Measurements from ENCODE around the gene GIMAP5.
"Not testable (repeated sequence)": the region's sequence is repeated elsewhere in the genome, so short reads cannot be mapped to it uniquely, and the experiment has no call there.

GIMAP5 gene

DNA sequence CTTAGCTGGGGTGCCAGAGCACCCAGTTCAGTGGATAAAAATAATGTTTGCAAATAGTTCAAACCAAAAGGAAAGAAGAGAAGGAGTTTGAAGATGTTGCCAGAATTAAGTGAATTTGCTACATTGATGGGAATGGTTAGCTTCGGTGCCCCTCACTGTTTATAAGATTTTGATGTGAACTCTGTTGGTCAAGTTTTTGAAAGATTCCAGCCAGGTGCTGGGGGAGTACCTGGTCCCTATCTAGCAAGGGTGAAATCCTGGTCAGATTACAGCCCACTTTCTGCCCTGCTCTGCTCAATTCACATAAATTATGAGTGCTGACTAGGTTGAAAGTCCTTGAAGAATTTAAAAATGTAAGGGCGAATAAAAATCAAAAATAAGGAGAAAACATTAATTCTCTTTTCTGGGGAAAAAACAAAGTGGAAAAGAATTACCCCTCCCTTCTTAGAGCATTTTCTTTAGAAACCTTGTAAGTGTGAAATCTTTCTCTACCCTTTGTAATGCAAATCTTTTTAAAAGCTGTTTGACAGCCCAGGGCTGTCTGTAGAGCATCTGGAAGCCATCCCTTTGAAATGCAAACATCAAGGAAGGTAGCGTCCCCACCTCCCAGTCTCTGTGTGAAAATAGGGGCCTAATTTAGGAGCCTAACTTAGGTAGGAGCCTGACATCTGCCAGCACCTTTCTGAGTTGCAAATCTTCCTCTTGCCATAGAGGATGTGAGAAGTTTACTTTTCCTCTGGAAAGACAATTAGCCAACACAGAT lies 1.4 kb upstream of the GIMAP5 start:
- no peak for FAIRE-seq

DNA sequence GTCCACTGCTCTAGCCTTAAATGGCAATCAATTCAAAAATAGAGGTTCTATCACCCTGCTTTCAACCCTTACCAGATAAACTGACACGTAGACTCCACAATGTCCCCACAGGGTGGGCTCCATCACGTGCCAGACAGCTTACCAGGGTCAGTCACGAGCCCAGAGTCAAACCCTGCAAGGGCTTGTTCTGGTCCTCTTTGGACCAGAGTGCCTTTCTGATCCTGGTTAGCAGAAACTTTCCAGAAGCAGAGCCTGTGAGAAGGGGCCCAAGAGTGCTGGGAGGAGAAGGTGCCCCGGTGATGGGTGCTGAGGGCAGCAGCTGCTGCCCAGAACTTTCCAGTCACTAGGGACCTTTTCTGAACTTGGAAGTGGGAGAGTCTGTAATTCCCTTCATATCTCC lies 354 bp upstream of the GIMAP5 start:
- FAIRE-seq: no peak

DNA sequence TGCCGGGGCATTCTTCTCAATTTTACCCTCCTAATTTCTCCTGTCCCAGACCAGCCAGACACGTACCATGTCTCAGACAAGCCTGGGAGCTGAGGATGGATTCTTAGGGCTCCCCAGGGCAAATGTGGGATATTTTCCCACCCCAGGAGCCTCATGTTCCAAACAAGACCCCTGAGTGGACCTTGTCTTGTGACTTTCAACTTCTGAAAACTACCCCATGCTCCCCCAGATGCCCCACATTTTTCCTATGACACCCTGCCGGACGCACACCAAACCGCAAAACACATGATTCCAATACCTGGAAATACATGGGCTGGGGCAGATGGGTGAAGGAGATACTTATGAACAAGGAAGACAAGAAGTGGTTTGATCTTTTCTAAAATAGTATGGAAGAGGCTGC lies 874 bp downstream of the GIMAP5 start:
- no peak for FAIRE-seq

DNA sequence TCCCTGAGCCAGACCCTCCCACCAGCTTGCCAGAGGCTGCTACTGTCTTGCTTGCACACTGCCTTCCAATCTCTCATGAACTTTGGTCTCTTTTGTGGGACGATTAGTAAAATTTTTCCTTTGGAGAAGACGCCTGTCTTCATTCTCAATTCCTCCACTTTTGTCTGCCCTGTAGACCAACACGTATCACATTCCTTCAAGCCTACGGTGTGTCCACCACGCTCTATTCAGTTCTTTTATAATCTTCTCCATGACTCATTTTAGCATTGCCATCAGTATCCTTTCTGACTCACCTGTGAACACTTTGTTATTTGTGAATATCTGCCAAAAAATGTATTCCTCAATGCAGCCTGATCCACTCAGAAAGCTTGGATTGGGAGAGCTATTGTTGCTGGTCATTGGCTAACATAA lies 1.4 kb downstream of the GIMAP5 start:
- no peak for FAIRE-seq

DNA sequence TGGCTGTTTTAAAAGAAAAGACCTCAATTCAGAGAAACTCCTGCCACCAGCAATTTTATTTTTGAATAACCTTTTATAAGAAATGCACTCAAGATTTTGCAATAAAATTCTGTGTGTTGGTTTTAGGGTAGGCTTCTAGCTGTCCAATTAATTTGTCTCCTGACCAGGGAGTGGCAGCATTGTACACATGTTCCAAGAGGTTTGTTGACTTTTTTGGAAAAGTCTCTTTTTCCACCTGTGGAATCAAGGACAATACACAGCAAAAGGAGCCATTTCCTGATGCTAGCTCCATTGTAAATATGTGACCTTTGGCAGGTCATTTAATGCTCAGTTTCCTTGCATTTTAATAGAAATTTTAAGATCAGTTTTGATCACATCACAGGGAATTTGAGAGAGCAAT lies 1.8 kb downstream of the GIMAP5 start:
- no peak for FAIRE-seq

DNA sequence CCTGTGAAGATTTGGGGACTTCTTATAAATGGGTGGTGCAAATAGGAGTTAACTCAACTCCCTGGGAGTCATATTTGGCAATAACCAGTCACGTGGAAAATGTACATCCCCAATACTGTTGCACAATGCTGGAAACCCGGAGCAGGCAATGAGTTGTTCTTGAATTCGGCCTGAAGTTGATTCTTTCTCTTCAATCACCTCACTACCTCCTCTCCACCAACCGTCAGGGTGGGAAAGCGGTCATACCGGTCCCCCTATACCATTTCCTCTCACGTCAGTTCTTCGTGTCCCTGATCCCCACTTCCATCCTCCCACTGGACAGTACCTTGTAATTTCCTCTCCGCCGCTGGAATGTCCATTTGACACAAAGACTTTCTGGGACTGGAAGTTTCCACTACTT lies 2.8 kb downstream of the GIMAP5 start:
- no peak for FAIRE-seq

DNA sequence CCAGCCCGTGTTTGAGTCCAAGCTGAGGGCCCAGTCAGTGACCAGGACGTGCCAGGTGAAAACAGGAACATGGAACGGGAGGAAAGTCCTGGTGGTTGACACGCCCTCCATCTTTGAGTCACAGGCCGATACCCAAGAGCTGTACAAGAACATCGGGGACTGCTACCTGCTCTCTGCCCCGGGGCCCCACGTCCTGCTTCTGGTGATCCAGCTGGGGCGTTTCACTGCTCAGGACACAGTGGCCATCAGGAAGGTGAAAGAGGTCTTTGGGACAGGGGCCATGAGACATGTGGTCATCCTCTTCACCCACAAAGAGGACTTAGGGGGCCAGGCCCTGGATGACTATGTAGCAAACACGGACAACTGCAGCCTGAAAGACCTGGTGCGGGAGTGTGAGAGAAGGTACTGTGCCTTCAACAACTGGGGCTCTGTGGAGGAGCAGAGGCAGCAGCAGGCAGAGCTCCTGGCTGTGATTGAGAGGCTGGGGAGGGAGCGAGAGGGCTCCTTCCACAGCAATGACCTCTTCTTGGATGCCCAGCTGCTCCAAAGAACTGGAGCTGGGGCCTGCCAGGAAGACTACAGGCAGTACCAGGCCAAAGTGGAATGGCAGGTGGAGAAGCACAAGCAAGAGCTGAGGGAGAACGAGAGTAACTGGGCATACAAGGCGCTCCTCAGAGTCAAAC lies 5.2 kb downstream of the GIMAP5 start:
- no peak for FAIRE-seq

DNA sequence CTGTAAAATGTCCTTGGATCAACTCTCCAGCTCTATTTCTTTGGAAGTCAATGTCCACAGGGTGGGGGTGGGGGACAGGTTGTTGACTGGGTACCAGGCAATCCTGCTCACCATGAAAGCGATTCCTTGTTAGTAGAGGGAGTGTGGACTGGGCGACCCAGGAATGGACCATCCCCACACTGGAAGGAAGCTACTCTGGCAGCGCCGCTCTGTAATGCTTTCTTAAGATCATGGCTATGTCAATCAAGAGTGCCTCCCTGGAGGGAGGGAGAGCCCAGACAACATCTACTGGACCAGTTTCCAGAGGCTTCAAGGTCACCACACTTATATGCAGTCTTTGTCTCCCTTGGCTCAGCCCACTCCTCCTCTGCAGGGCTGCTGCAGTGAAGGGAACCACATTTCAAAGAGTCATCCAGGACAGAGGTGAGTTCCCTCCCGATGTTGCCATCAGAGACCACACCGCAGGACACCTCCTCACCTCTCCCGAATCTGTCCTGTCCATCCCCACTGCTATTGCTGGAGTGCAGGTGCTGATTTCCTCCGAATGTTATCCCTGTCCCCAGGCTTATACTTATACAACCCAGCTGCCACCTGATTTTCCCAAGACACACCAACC lies 6.9 kb downstream of the GIMAP5 start:
- no peak for FAIRE-seq

DNA sequence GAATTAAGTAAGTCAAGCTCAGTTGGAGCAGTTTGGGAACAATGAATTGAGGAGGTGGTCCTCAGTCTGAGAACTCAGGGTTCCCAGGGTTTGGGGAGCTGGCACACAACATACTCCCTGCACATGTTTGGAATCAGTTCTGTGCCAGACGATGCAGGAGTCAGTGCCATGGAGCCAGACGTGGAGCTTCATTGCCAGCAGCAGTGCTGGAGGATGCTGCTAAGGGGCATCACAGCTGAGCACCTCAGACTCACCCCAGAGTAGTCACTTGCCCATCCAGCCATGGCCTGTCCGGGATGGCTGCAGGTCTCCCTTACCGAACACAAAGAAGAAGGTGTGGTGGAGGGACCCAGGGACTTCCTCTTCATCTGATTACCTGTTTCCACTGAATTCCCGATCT lies 7.9 kb downstream of the GIMAP5 start:
- no peak for FAIRE-seq

DNA sequence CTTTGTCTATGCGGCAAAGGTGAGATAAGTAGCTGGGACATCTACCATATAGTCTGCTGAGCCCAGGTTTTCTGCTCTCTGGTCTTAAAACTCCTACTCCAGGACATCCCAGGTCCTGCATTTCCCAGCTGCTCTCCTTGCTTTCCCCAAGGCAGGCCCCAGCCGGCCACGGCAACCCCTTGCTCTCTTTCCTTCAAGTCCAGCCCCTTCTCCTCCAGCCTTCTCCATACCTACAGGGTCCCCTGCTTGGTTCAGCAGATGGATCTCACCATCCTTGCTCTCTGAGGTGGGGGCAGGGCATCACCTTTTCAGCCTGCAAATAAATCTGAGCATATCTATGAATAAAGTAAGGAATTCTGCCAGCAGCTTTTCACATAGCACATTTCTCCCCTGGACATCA lies 8.7 kb downstream of the GIMAP5 start:
- no peak for FAIRE-seq

DNA sequence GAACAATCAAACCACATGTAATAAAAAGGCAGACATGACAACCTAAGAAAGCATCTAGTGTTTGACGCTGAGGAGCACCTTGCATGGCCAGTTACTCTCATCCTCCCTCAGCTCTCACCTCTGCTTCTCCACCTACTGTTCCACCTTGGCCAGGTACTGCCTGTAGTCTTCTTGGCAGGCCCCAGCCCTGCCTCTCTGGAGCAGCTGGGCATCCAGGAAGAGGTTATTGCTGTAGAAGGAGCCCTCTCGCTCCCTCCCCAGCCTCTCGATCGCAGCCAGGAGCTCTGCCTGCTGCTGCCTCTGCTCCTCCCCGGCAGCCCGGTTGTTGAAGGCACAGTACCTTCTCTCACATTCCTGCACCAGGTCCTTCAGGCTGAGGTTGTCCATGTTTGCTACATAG lies 9.7 kb downstream of the GIMAP5 start:
- no peak for FAIRE-seq

DNA sequence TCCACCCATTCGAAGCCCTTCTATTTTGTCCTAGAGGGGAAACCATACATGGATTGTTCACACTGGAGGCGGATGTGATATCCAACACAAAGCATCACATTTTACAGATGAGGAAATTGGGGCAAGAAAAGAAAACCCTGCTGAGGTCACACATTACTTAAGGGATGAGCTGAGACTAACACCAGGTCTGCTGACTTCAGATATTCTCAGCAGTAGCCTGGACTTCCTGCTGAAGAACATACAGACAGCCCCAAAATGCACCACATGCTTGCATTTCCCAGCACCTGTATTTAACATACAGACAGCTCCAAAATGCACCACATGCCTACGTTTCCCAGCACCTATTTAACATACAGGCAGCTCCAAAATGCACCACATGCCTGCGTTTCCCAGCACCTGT lies 11.2 kb downstream of the GIMAP5 start:
- no peak for FAIRE-seq

DNA sequence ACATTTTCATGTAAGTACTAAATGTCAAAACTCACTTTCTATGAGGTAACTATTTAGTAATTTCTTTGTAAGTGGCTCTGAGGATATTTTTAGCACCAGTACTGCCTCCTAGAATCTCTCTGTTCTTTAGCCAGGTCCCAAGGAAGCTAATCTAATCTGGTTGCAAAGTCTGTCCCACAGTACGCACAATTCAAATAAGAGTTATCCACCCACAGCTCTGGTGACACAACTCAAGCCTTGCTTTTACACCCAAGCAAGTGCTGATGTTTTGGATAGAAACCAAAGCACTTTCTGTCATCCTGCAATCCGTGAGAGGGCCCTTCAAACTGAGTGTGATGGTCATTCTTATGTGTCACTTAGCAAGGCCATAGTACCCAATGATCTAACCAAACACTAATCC lies 14.5 kb downstream of the GIMAP5 start:
- no peak for FAIRE-seq

DNA sequence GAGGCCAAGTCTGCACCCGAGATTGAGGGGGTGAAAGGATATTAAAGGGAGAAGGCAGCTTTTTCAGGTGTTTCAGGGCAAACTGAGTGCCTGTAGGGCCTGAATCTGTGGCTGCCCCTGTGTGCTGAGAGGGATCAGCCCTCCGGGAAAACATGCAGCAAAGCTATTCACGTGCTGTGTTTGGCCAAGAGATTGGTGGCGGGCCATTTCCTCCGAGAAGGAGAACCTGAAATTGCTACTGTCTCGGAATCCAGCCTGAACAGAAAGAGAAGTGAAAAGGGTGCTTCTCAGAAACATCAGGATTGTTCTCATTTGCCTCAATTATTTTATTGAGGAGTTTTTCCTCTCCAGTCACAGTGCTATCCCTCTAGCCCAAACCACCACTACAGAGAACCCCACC lies 16.0 kb downstream of the GIMAP5 start:
- no peak for FAIRE-seq

DNA sequence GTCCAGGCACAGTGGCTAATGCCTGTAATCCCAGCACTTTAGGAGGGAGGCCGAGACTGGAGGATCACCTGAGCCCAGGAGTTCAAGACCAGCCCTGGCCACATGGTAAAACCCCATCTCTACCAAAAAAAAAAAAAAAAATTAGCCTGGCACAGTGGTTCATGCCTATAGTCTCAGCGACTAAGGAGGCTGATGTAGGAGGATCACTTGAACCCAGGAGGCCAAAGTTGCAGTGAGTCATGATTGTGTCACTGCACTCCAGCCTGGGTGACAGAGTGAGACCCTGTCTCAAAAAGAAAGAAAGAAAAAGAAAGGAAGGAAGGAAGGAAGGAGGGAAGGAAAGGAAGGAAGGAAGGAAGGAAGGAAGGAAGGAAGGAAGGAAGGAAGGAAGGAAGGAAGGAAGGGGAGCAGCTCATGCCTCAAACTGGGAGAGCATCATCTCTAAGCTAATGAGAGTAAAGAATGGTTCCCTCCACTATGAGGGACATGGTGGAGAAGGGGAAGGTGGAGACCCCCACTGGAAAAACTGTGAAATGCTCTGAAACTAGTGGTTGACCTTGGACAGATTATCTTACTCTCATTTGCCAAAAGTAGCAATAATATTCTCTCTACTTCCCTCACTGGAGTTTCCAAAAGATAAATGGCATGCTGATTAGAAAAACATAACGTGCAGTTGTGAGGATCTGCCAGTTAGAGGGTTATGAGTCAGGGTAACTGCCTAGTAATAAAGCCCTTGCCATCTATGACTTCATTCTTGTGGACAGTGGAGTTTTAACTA lies 16.8 kb downstream of the GIMAP5 start:
- FAIRE-seq: no peak

DNA sequence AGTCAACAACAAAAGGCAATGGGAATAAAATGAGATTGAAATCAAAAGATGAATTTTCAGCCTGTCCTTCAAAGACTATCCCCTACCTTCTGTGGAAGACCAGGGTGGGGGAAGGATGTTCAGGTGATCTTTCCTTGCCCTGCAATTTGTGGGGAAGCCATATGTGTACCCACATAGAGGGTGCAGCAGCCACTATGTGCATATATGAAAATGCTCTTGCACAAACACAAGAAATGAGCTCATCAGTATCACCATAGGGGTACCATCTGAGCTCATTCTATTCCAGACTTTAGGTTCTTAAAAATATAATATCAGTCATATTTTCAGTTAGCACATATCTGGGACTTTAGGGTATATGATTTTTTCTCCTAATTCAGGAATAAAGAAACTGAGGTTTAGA lies 17.7 kb downstream of the GIMAP5 start:
- no peak for FAIRE-seq

DNA sequence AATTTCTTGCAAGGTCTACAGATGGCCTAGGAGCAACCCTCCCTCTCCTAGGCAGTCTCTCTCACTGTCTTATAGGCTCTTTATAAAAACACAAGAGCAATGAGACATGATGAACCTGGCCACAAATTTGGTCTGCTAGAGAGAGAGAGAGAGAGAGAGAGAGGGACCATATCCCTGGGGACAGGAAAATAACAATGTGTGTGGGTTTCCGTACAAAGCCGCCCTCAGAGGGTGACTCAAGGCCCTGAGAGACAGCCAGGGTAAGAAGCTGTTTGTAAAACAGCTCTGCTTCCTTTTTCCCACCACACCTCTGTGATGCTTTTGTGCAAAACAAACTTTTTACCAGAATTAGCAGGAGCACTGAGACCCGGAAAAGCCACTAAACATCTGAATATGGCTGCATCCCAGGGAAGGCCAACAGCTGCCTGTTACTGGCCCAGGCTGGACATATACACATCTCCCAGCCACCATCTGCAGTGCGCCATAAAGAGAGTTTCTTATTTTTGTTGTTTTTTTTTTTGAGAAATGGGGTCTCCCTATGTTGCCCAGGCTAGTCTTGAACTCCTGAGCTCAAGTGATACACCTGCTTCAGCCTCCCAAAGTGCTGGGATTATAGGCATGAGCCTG lies 18.4 kb downstream of the GIMAP5 start:
- no peak for FAIRE-seq

DNA sequence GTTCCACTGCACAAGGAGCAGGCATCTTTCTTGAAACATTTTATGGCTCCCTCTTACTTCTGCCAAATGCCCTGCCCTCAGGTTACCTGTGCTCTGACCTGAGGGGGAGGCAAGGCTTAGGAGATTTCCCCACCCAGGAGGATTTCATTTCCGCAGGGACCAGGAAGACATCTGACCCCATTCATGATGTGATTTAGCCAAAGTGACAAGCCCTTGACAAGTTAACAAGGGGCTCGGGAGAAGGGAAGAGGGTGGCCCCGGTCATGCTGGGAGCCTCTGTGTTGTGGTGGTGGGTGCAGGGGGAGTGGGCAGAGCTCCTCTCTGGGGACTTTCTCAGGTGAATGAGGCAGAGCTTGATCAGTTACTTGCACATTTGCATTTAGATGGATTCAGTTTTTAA lies 18.9 kb downstream of the GIMAP5 start:
- no peak for FAIRE-seq

DNA sequence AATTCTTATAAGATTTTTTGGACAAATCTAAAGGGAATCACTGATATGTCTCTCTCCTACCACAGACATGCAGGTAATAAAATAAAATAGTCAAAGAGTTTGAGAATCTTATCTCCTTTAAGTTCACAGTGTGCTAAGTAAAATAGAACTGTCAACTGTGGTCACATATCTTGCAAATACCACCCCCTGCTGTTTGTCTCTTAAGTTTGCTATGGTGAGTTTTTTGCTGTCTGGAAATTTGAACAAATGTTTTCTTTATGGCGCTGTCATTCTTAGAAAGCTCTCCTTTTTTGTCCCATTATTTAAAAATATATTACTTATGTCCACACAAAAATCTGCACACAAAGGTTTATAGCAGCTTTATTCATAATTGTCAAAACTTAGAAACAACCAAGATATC lies 19.6 kb downstream of the GIMAP5 start:
- FAIRE-seq: peak; percentile 70

DNA sequence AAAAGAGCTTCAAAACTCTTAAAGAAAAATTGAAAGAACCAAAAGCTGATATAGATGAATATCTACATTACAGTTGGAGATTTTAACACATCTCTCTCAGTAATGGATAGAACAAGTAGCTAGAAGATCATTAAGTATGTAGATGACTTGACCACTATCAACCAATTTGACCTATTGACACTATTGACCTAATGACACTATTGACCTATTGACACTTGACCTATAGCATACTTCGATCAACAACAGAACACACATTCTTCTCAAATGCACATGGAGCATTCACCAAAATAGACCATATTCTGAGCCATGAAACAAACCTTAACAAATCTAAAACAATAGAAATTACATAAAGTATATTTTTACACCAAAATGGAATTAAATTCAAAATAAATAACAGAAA lies 22.3 kb downstream of the GIMAP5 start:
- no peak for FAIRE-seq

DNA sequence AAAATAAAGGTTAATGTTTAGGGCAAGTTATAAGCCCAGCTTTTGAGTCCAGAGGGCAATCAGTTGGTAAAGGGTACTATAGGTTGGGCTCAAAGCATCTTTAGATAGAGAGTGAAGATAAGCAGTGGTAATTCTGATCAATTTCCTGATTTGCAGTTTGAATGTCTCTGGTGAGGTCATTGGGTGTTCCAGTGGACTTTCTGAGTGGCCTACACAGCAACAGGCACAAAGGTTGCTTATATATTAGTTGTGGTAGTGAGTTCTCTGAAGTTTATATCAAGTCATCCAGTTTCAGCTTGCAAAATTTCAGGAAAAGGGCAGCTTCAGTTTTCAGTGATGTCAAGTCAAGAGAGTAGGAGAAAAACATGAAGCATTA lies 29.1 kb downstream of the GIMAP5 start:
- no peak for FAIRE-seq

DNA sequence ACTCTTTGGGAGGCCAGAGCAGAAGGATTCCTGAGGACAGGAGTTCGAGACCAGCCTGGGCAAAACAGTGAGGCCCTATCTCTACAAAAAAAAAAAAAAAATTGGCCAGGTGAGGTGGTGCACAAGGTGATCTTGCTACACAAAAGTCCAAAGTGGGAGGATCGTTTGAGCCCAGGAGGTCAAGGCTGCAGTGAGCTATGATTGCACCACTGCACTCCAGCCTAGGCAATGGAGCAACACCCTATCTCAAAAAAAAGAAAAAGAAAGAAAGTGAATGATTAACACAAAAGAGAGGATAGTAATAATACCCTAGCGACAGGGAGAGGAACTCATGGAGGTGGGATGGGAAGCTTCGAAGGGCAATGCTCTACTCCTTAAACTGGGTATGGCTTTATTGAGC lies 32.5 kb downstream of the GIMAP5 start:
- no peak for FAIRE-seq

DNA sequence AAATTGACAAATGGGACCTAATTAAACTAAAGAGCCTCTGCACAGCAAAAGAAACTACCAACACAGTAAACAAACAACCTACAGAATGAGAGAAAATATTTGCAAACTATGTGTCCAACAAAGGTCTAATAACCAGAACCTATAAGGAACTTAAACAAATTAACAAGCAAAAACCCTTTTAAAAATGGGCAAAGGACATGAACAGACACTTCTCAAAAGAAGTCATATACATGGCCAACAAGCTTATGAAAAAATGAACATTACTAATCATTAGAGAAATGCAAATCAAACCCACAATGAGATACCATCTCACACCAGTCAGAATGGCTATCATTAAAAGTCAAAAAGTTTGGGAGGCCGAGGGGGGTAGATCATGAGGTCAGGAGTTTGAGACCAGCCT lies 36.9 kb downstream of the GIMAP5 start:
- FAIRE-seq: not testable (repeated sequence)
